IMR-90 (cell line): ENCODE measurements around the gene DRICH1. TPM values are rescaled to one million over a fixed set of nuclear protein-coding genes. Genes with fewer than 3 reads are reported as not detected.

Experiments used
- ATAC-seq: fragments of 200-7000 bp; cut with Tn5 transposase; 2 replicates; pipeline ENCODE4 v1.9.1; 2020; ENCODE audit warnings: low read depth, mild to moderate bottlenecking, moderate library complexity
- BruUV-seq: library from RNA; stranded (reverse); fragments of 400-500 nt; replicated peaks from 2 replicates; lab custom pipeline; 2021; lab: Mats Ljungman, UMichigan
- CTCF ChIA-PET: fragments of 300-600 bp; formaldehyde crosslinking; extraction: SDS; loops from one replicate; lab custom pipeline; 2021; ENCODE audit warnings: antibody characterized with exemption; lab: Yijun Ruan, JAX
- POLR2A ChIA-PET: fragments of 300-600 bp; sonication (Branson Sonifier 250); formaldehyde crosslinking; loops from one replicate; lab custom pipeline; 2022; ENCODE audit warnings: antibody characterized with exemption; ENCODE audit not compliant: unreplicated experiment; lab: Charles Lee
- DNase-seq: peaks from one replicate; pipeline ENCODE4 v3.0.0; 2013
- H2AFZ ChIP-seq: replicated peaks from 2 replicates; pipeline ENCODE3; 2013; ENCODE audit warnings: low read length, mild to moderate bottlenecking; ENCODE audit not compliant: poor library complexity
- H2AK5ac ChIP-seq: 2 replicates; pipeline ENCODE4 v1.6.1; 2013; ENCODE audit warnings: low read depth, low read length, inconsistent platforms
- H2AK9ac ChIP-seq: replicated peaks from 2 replicates; pipeline ENCODE3; 2013; ENCODE audit warnings: mild to moderate bottlenecking, low read depth, low read length, moderate library complexity; ENCODE audit not compliant: poor library complexity
- H2BK120ac ChIP-seq: 2 replicates; pipeline ENCODE4 v1.6.1; 2013; ENCODE audit warnings: low read depth, low read length, inconsistent platforms
- H2BK15ac ChIP-seq: 3 replicates; pipeline ENCODE4 v1.6.1; 2013; ENCODE audit warnings: low read depth, low read length, inconsistent platforms
- H2BK20ac ChIP-seq: 2 replicates; pipeline ENCODE4 v1.6.1; 2013; ENCODE audit warnings: low read depth, mild to moderate bottlenecking, inconsistent platforms, low read length, moderate library complexity
- H2BK5ac ChIP-seq: 2 replicates; pipeline ENCODE4 v1.6.1; 2013; ENCODE audit warnings: mild to moderate bottlenecking, low read depth, low read length, inconsistent platforms; ENCODE audit not compliant: poor library complexity, severe bottlenecking
- H3K14ac ChIP-seq: replicated peaks from 2 replicates; pipeline ENCODE4 v1.6.1; 2013; ENCODE audit warnings: low read depth, low read length, inconsistent platforms
- H3K18ac ChIP-seq: 2 replicates; pipeline ENCODE4 v1.6.1; 2013; ENCODE audit warnings: low read depth, low read length, control low read depth
- H3K23ac ChIP-seq: 2 replicates; pipeline ENCODE4 v1.6.1; 2013; ENCODE audit warnings: low read depth, low read length, inconsistent platforms
- H3K27ac ChIP-seq: 2 replicates; pipeline ENCODE4 v1.5.1; 2013; ENCODE audit warnings: mild to moderate bottlenecking, control low read depth, low read length; ENCODE audit not compliant: insufficient read depth
- H3K27me3 ChIP-seq: 2 replicates; pipeline ENCODE4 v1.6.1; 2013; ENCODE audit warnings: low read length; ENCODE audit not compliant: control insufficient read depth, insufficient read depth
- H3K36me3 ChIP-seq: 2 replicates; pipeline ENCODE4 v1.6.1; 2013; ENCODE audit warnings: low read length, mixed read lengths; ENCODE audit not compliant: control insufficient read depth, insufficient read depth
- H3K4ac ChIP-seq: 2 replicates; pipeline ENCODE4 v1.6.1; 2013; ENCODE audit warnings: low read depth, low read length, inconsistent platforms
- H3K4me1 ChIP-seq: 2 replicates; pipeline ENCODE4 v1.6.1; 2013; ENCODE audit warnings: low read length, mixed read lengths; ENCODE audit not compliant: control insufficient read depth, insufficient read depth
- H3K4me2 ChIP-seq: 2 replicates; pipeline ENCODE4 v1.6.1; 2013; ENCODE audit warnings: low read depth, mild to moderate bottlenecking, control low read depth, low read length, moderate library complexity
- H3K4me3 ChIP-seq: 2 replicates; pipeline ENCODE4 v1.5.1; 2013; ENCODE audit warnings: low read depth, mild to moderate bottlenecking, control low read depth, low read length, moderate library complexity; ENCODE audit not compliant: insufficient read depth
- H3K56ac ChIP-seq: 2 replicates; pipeline ENCODE4 v1.6.1; 2013; ENCODE audit warnings: low read length, inconsistent platforms; ENCODE audit not compliant: insufficient read depth; ENCODE audit errors: extremely low read depth
- H3K79me1 ChIP-seq, 2 experiments: 2 replicates each; pipeline ENCODE4 v1.6.1; 2013; ENCODE audit warnings: low read length in 2 of 2, inconsistent platforms in 1 of 2, low read depth in 1 of 2
- H3K9ac ChIP-seq: 2 replicates; pipeline ENCODE4 v1.6.1; 2013; ENCODE audit warnings: low read depth, low read length, control low read depth
- H3K9me1 ChIP-seq: 2 replicates; pipeline ENCODE4 v1.6.1; 2013; ENCODE audit warnings: low read length, inconsistent platforms; ENCODE audit not compliant: insufficient read depth
- H3K9me3 ChIP-seq: 2 replicates; pipeline ENCODE4 v1.6.1; 2013; ENCODE audit warnings: low read length; ENCODE audit not compliant: control insufficient read depth, insufficient read depth
- H4K20me1 ChIP-seq: 2 replicates; pipeline ENCODE4 v1.6.1; 2013; ENCODE audit warnings: low read length, inconsistent platforms; ENCODE audit not compliant: insufficient read depth
- H4K5ac ChIP-seq: 2 replicates; pipeline ENCODE4 v1.6.1; 2013; ENCODE audit warnings: mild to moderate bottlenecking, low read depth, low read length, control low read depth
- H4K8ac ChIP-seq, 2 experiments: 2 replicates each; pipeline ENCODE4 v1.6.1; 2013; ENCODE audit warnings: low read depth in 2 of 2, low read length in 2 of 2, control low read depth in 1 of 2, inconsistent platforms in 1 of 2
- H4K91ac ChIP-seq: 2 replicates; pipeline ENCODE4 v1.6.1; 2013; ENCODE audit warnings: low read depth, low read length, inconsistent platforms; ENCODE audit not compliant: insufficient read depth
- BHLHE40 ChIP-seq: fragments of 150-350 bp; IDR thresholded peaks from 2 replicates; pipeline ENCODE4 v1.6.1; 2016; ENCODE audit warnings: mild to moderate bottlenecking, low read depth, low read length
- CHD1 ChIP-seq: IDR thresholded peaks from 2 replicates; pipeline ENCODE4 v1.6.1; 2012; ENCODE audit warnings: low read depth, low read length, improper control_type of control experiment
- FOS ChIP-seq: fragments of 150-350 bp; IDR thresholded peaks from 2 replicates; pipeline ENCODE4 v1.6.1; 2016; ENCODE audit warnings: low read depth, low read length
- MAFK ChIP-seq: IDR thresholded peaks from 2 replicates; pipeline ENCODE4 v1.6.1; 2012; ENCODE audit warnings: low read depth, low read length, improper control_type of control experiment
- MXI1 ChIP-seq: IDR thresholded peaks from 2 replicates; pipeline ENCODE4 v1.6.1; 2012; ENCODE audit warnings: low read depth, mild to moderate bottlenecking, low read length, moderate library complexity, borderline replicate concordance
- POLR2A ChIP-seq: IDR thresholded peaks from 2 replicates; pipeline ENCODE4 v1.6.1; 2012; ENCODE audit warnings: mild to moderate bottlenecking, low read depth, low read length
- RCOR1 ChIP-seq: IDR thresholded peaks from 2 replicates; pipeline ENCODE4 v1.6.1; 2012; ENCODE audit warnings: mild to moderate bottlenecking, low read length, improper control_type of control experiment; ENCODE audit not compliant: insufficient replicate concordance
- SMC3 ChIP-seq: fragments of 150-350 bp; IDR thresholded peaks from 2 replicates; pipeline ENCODE4 v1.6.1; 2016; ENCODE audit warnings: low read depth, mild to moderate bottlenecking, antibody characterized with exemption, low read length, moderate library complexity
- WGBS, 2 experiments: methylation state at CpG; one replicate each; pipeline versions ENCODE4 v1.1.5 to v1.1.7; 2013; ENCODE audit warnings: missing lambda C conversion rate in 2 of 2; ENCODE audit not compliant: insufficient read length in 1 of 2; ENCODE audit errors: extremely low coverage in 2 of 2; 5-methylcytosine and 5-hydroxymethylcytosine counted together
- dilution Hi-C: fragments of 300-500 bp; cut with HindIII; formaldehyde crosslinking; loops from one replicate; pipeline ENCODE4 v1.14.3; 2018; ENCODE audit warnings: low sequenced_read_pairs; ENCODE audit not compliant: unreplicated experiment
- in situ Hi-C: fragments of 300-500 bp; cut with MboI; formaldehyde crosslinking; loops from 3 replicates; pipeline ENCODE4 v1.14.3; 2019; ENCODE audit warnings: low sequenced_read_pairs, inconsistent platforms, mixed read lengths
- intact Hi-C: fragments of 100-400 bp; cut with micrococcal nuclease; formaldehyde crosslinking; loops from 2 replicates; pipeline ENCODE4 v1.10.0; 2022
- polyA plus RNA-seq, 3 experiments: library from polyadenylated mRNA; depleted of rRNA; stranded (reverse); fragments of >200 nt; gene quantifications; 2 replicates each; pipeline ENCODE4 v1.2.3, GENCODE V29; 2012; ENCODE audit warnings: low replicate concordance in 1 of 3
- total RNA-seq: library from RNA; depleted of rRNA; stranded (reverse); fragments of >200 nt; gene quantifications from 2 replicates; pipeline ENCODE4 v1.2.3, GENCODE V29; 2012
- TF ChIP-seq, protein P1 (sequence below): fragments of 150-350 bp; IDR thresholded peaks from 2 replicates; pipeline ENCODE4 v1.6.1; 2016; ENCODE audit warnings: low read depth, mild to moderate bottlenecking, low read length, moderate library complexity, borderline replicate concordance
- TF ChIP-seq, protein P2 (sequence below): fragments of 150-350 bp; IDR thresholded peaks from 2 replicates; pipeline ENCODE4 v1.6.1; 2017; ENCODE audit warnings: mild to moderate bottlenecking, antibody characterized with exemption, low read length, low read depth

Gene DRICH1
- total and polyA plus RNA-seq, 2 of the 4 experiments (the other 2 are of a cell fraction) = 0.14 TPM; not detected in 1

GRCh38 chr22:23574877-23575276, 57.2 kb downstream of the DRICH1 start:
- Histone ChIP-seq H2BK120ac (no peak overlapping the region), H2BK15ac (no peak overlapping the region), H2BK5ac (no peak overlapping the region), H3K4me2 (no peak overlapping the region), H4K20me1 (no peaks in the 10 kb centered on the region), H4K5ac (no peak overlapping the region), H2AK9ac (no peak overlapping the region), H3K4me3 (no peak overlapping the region), H2AFZ (no peak overlapping the region), H3K79me1 (no peaks in the 10 kb centered on the region), H3K18ac (no peak overlapping the region), H3K9me3 (no peaks in the 10 kb centered on the region), H3K4ac (no peak overlapping the region), H3K36me3 (no peaks in the 10 kb centered on the region), H3K56ac (no peak overlapping the region), H2BK20ac (no peak overlapping the region), H3K9me1 (no peaks in the 10 kb centered on the region), H4K91ac (no peak overlapping the region), H3K23ac (no peak overlapping the region), H4K8ac (no peak overlapping the region), H3K27me3 (peaks cover 8% of the 10 kb centered on the region), H3K27ac (no peak overlapping the region), H3K9ac (no peak overlapping the region), H3K14ac (no peak overlapping the region), H3K4me1 (no peaks in the 10 kb centered on the region), H2AK5ac (no peak overlapping the region)
- no TSS peak for BruUV-seq
- 35% methylated on average over 4 of the region's 8 CpGs; no CpG with 5 or more reads in 1 of the 2 experiments for WGBS, 2 experiments
- ATAC-seq = no peak
- intact Hi-C loops = no loop called here
- ChIA-PET CTCF (no interaction called here), POLR2A (no interaction called here)
- dilution Hi-C loops = no loop called here
- DNase-seq = no peak
- TF ChIP-seq, protein P1, sequence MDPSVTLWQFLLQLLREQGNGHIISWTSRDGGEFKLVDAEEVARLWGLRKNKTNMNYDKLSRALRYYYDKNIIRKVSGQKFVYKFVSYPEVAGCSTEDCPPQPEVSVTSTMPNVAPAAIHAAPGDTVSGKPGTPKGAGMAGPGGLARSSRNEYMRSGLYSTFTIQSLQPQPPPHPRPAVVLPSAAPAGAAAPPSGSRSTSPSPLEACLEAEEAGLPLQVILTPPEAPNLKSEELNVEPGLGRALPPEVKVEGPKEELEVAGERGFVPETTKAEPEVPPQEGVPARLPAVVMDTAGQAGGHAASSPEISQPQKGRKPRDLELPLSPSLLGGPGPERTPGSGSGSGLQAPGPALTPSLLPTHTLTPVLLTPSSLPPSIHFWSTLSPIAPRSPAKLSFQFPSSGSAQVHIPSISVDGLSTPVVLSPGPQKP = no peak
- TF ChIP-seq BHLHE40 = no peak
- no peak for TF ChIP-seq CHD1
- no peak for TF ChIP-seq MXI1
- TF ChIP-seq, protein P2, sequence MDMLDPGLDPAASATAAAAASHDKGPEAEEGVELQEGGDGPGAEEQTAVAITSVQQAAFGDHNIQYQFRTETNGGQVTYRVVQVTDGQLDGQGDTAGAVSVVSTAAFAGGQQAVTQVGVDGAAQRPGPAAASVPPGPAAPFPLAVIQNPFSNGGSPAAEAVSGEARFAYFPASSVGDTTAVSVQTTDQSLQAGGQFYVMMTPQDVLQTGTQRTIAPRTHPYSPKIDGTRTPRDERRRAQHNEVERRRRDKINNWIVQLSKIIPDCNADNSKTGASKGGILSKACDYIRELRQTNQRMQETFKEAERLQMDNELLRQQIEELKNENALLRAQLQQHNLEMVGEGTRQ = no peak
- no peak for TF ChIP-seq MAFK
- no peak for TF ChIP-seq SMC3
- no peak for TF ChIP-seq POLR2A
- TF ChIP-seq FOS = no peak
- no peak for TF ChIP-seq RCOR1
- in situ Hi-C loops = no loop called here
